Measurements from ENCODE around the gene UST.
"Not testable (repeated sequence)": the region's sequence is repeated elsewhere in the genome, so short reads cannot be mapped to it uniquely, and the experiment has no call there.

UST gene

GRCh38 chr6:148873154-148873553 is 126.3 kb downstream of the UST start:
- Mint-ChIP-seq H3K4me1 (ENCODE audit: low read depth) (no peaks in the 10 kb centered on the region), H3K27ac (no peak overlapping the region), H3K9me3 (no peaks in the 10 kb centered on the region), H3K4me3 (no peak overlapping the region), H3K36me3 (ENCODE audit: low read depth) (no peaks in the 10 kb centered on the region), H3K27me3 (no peaks in the 10 kb centered on the region)
- intact Hi-C loops (cut with micrococcal nuclease) = no loop called here

GRCh38 chr6:148873868-148874267 is 127.0 kb downstream of the UST start:
- Mint-ChIP-seq H3K4me1 (ENCODE audit: low read depth) (no peaks in the 10 kb centered on the region), H3K36me3 (ENCODE audit: low read depth) (no peaks in the 10 kb centered on the region), H3K27ac (no peak overlapping the region), H3K4me3 (no peak overlapping the region), H3K9me3 (no peaks in the 10 kb centered on the region), H3K27me3 (no peaks in the 10 kb centered on the region)
- intact Hi-C loops (cut with micrococcal nuclease) = no loop called here

GRCh38 chr6:148874698-148875293 is 128.0 kb downstream of the UST start:
- H3K4me3 Mint-ChIP-seq = no peak overlapping the region
- H3K9me3 Mint-ChIP-seq = no peaks in the 10 kb centered on the region
- H3K27ac Mint-ChIP-seq = no peak overlapping the region
- no peaks in the 10 kb centered on the region for H3K4me1 Mint-ChIP-seq (ENCODE audit: low read depth)
- H3K36me3 Mint-ChIP-seq (ENCODE audit: low read depth) = no peaks in the 10 kb centered on the region
- H3K27me3 Mint-ChIP-seq = no peaks in the 10 kb centered on the region
- intact Hi-C loops (cut with micrococcal nuclease) = no loop called here

- H3K9me3 Mint-ChIP-seq = no peaks in the 10 kb centered on the region
- peaks cover 3% of the 10 kb centered on the region for H3K27me3 Mint-ChIP-seq
- H3K27ac Mint-ChIP-seq = no peak overlapping the region
- intact Hi-C loops (cut with micrococcal nuclease) = no loop called here
- H3K36me3 Mint-ChIP-seq (ENCODE audit: low read depth) = no peaks in the 10 kb centered on the region
- no peak overlapping the region for H3K4me3 Mint-ChIP-seq
- no peaks in the 10 kb centered on the region for H3K4me1 Mint-ChIP-seq (ENCODE audit: low read depth)
Measured at GRCh38 chr6:148878683-148879082, 131.9 kb downstream of the UST start.

GRCh38 chr6:148880742-148881141 is 133.9 kb downstream of the UST start:
- H3K4me3 Mint-ChIP-seq; intact Hi-C loops (cut with micrococcal nuclease); H3K9me3 Mint-ChIP-seq; H3K36me3 Mint-ChIP-seq (ENCODE audit: low read depth); H3K27ac Mint-ChIP-seq; H3K4me1 Mint-ChIP-seq (ENCODE audit: low read depth); H3K27me3 Mint-ChIP-seq: not testable (repeated sequence)

GRCh38 chr6:148881593-148882311 is 134.9 kb downstream of the UST start:
- intact Hi-C loops (cut with micrococcal nuclease) = no loop called here
- Mint-ChIP-seq H3K27ac (no peak overlapping the region), H3K4me3 (no peak overlapping the region), H3K27me3 (peaks cover 3% of the 10 kb centered on the region), H3K36me3 (ENCODE audit: low read depth) (no peaks in the 10 kb centered on the region), H3K4me1 (ENCODE audit: low read depth) (no peaks in the 10 kb centered on the region), H3K9me3 (no peaks in the 10 kb centered on the region)

GRCh38 chr6:148883270-148883669 is 136.4 kb downstream of the UST start:
- H3K27ac Mint-ChIP-seq = no peak overlapping the region
- H3K27me3 Mint-ChIP-seq = peaks cover 3% of the 10 kb centered on the region
- intact Hi-C loops (cut with micrococcal nuclease) = no loop called here
- no peaks in the 10 kb centered on the region for H3K9me3 Mint-ChIP-seq
- no peaks in the 10 kb centered on the region for H3K36me3 Mint-ChIP-seq (ENCODE audit: low read depth)
- H3K4me1 Mint-ChIP-seq (ENCODE audit: low read depth) = no peaks in the 10 kb centered on the region
- H3K4me3 Mint-ChIP-seq = no peak overlapping the region

GRCh38 chr6:148884461-148884860 is 137.6 kb downstream of the UST start:
- Mint-ChIP-seq H3K4me1 (ENCODE audit: low read depth) (no peaks in the 10 kb centered on the region), H3K4me3 (no peak overlapping the region), H3K36me3 (ENCODE audit: low read depth) (no peaks in the 10 kb centered on the region), H3K27me3 (peaks cover 3% of the 10 kb centered on the region), H3K27ac (no peak overlapping the region), H3K9me3 (no peaks in the 10 kb centered on the region)
- intact Hi-C loops (cut with micrococcal nuclease) = no loop called here

GRCh38 chr6:148885136-148885865 is 138.5 kb downstream of the UST start:
- peaks cover 3% of the 10 kb centered on the region for H3K27me3 Mint-ChIP-seq
- no peaks in the 10 kb centered on the region for H3K36me3 Mint-ChIP-seq (ENCODE audit: low read depth)
- intact Hi-C loops (cut with micrococcal nuclease) = no loop called here
- no peak overlapping the region for H3K4me3 Mint-ChIP-seq
- no peak overlapping the region for H3K27ac Mint-ChIP-seq
- H3K9me3 Mint-ChIP-seq = no peaks in the 10 kb centered on the region
- no peaks in the 10 kb centered on the region for H3K4me1 Mint-ChIP-seq (ENCODE audit: low read depth)

- Mint-ChIP-seq H3K27ac (no peak overlapping the region), H3K36me3 (ENCODE audit: low read depth) (no peaks in the 10 kb centered on the region), H3K9me3 (no peaks in the 10 kb centered on the region), H3K27me3 (peaks cover 3% of the 10 kb centered on the region), H3K4me1 (ENCODE audit: low read depth) (no peaks in the 10 kb centered on the region), H3K4me3 (no peak overlapping the region)
- intact Hi-C loops (cut with micrococcal nuclease) = no loop called here
Measured at GRCh38 chr6:148885925-148886845, 139.4 kb downstream of the UST start.

- Mint-ChIP-seq H3K36me3 (ENCODE audit: low read depth) (no peaks in the 10 kb centered on the region), H3K27me3 (peaks cover 2% of the 10 kb centered on the region), H3K27ac (no peak overlapping the region), H3K9me3 (no peaks in the 10 kb centered on the region), H3K4me1 (ENCODE audit: low read depth) (no peaks in the 10 kb centered on the region), H3K4me3 (no peak overlapping the region)
- intact Hi-C loops (cut with micrococcal nuclease) = no loop called here
Measured at GRCh38 chr6:148887181-148887580, 140.4 kb downstream of the UST start.

- intact Hi-C loops (cut with micrococcal nuclease) = no loop called here
- Mint-ChIP-seq H3K27ac (no peak overlapping the region), H3K27me3 (no peaks in the 10 kb centered on the region), H3K9me3 (no peaks in the 10 kb centered on the region), H3K36me3 (ENCODE audit: low read depth) (no peaks in the 10 kb centered on the region), H3K4me1 (ENCODE audit: low read depth) (no peaks in the 10 kb centered on the region), H3K4me3 (no peak overlapping the region)
Measured at GRCh38 chr6:148888856-148889255, 142.0 kb downstream of the UST start.

GRCh38 chr6:148890096-148890495 is 143.3 kb downstream of the UST start:
- no peak overlapping the region for H3K4me3 Mint-ChIP-seq
- H3K4me1 Mint-ChIP-seq (ENCODE audit: low read depth) = no peaks in the 10 kb centered on the region
- H3K36me3 Mint-ChIP-seq (ENCODE audit: low read depth) = no peaks in the 10 kb centered on the region
- H3K27ac Mint-ChIP-seq = no peak overlapping the region
- no peaks in the 10 kb centered on the region for H3K27me3 Mint-ChIP-seq
- intact Hi-C loops (cut with micrococcal nuclease) = no loop called here
- H3K9me3 Mint-ChIP-seq = no peaks in the 10 kb centered on the region

Data from dendritic cell treated with granulocyte-macrophage colony-stimulating factor and Interleukin-4, amounts not matched to agents 40 ng/mL and 50 ng/mL, for 4 days (primary cell).